GM12878 (cell line): ENCODE data around the gene SBF2. TPM values are rescaled to one million over a fixed set of nuclear protein-coding genes. Genes with fewer than 3 reads are reported as not detected.
"Not testable (repeated sequence)": the region's sequence is repeated elsewhere in the genome, so short reads cannot be mapped to it uniquely, and the experiment has no call there.

Experiments used
- ATAC-seq: fragments of 200-7000 bp; cut with Tn5 transposase; 3 replicates; pipeline ENCODE4 v1.9.1; 2020; ENCODE audit warnings: mild to moderate bottlenecking, moderate library complexity
- BruUV-seq: library from RNA; stranded (reverse); fragments of 400-500 nt; replicated peaks from 2 replicates; lab custom pipeline; 2021; lab: Mats Ljungman, UMichigan
- CTCF ChIA-PET: fragments of 300-600 bp; sonication (Branson Sonifier 250); formaldehyde crosslinking; extraction: SDS; loops from one replicate; lab custom pipeline; 2021; ENCODE audit warnings: inconsistent platforms; lab: Yijun Ruan, JAX
- POLR2A ChIA-PET: fragments of 350-600 bp; formaldehyde crosslinking; extraction: SDS; loops from one replicate; lab custom pipeline; 2021; ENCODE audit warnings: inconsistent platforms; lab: Charles Lee
- RAD21 ChIA-PET: fragments of 300-600 bp; sonication (Branson Sonifier 250); formaldehyde crosslinking; loops from one replicate; lab custom pipeline; 2023; ENCODE audit warnings: antibody characterized with exemption; ENCODE audit not compliant: unreplicated experiment; lab: Charles Lee
- SMC1A ChIA-PET: fragments of 300-600 bp; sonication (Branson Sonifier 250); formaldehyde crosslinking; loops from one replicate; lab custom pipeline; 2023; ENCODE audit not compliant: unreplicated experiment, uncharacterized antibody; lab: Charles Lee
- DNase-seq: peaks from one replicate; pipeline ENCODE4 v3.0.0-alpha.2; 2011; ENCODE audit warnings: low read depth, low spot score
- FAIRE-seq: peaks from 3 replicates; lab custom pipeline; 2011; peaks lifted over from hg19 to GRCh38; lab: Jason Lieb, UNC
- H2AFZ ChIP-seq: 2 replicates; pipeline ENCODE4 v1.6.0; 2011; ENCODE audit warnings: low read depth, low read length, control low read depth; ENCODE audit not compliant: control insufficient read depth
- H3K27ac ChIP-seq: 2 replicates; pipeline ENCODE4 v1.5.1; 2011; ENCODE audit warnings: control low read depth; ENCODE audit not compliant: control insufficient read depth, insufficient read depth
- H3K27me3 ChIP-seq, 2 experiments: replicated peaks in 1 of 2; 2 replicates each; pipeline versions ENCODE4 v1.6.0 to v1.6.1; 2011; ENCODE audit warnings: low read length in 1 of 2; ENCODE audit not compliant: control insufficient read depth in 2 of 2, insufficient read depth in 2 of 2
- H3K36me3 ChIP-seq, 2 experiments: 2 replicates each; pipeline ENCODE4 v1.5.1; 2011; ENCODE audit warnings: low read length in 1 of 2; ENCODE audit not compliant: control insufficient read depth in 2 of 2, insufficient read depth in 2 of 2
- H3K4me1 ChIP-seq: 2 replicates; pipeline ENCODE4 v1.6.1; 2011; ENCODE audit warnings: mild to moderate bottlenecking, low read length, moderate library complexity, mixed read lengths; ENCODE audit not compliant: control insufficient read depth, insufficient read depth
- H3K4me2 ChIP-seq: 2 replicates; pipeline ENCODE4 v1.6.0; 2011; ENCODE audit warnings: control low read depth; ENCODE audit not compliant: control insufficient read depth, insufficient read depth
- H3K4me3 ChIP-seq: fragments of 200-600 bp; sonication (generic); 2 replicates; pipeline ENCODE4 v1.5.1; 2016
- H3K79me2 ChIP-seq: 2 replicates; pipeline ENCODE4 v1.6.0; 2011; ENCODE audit warnings: low read length; ENCODE audit not compliant: control insufficient read depth, insufficient read depth
- H3K9ac ChIP-seq: 2 replicates; pipeline ENCODE4 v1.8.0; 2011; ENCODE audit warnings: low read length, control low read depth, mixed read lengths; ENCODE audit not compliant: control insufficient read depth, insufficient read depth
- H3K9me3 ChIP-seq: replicated peaks from 3 replicates; pipeline ENCODE4 v1.5.1; 2011; ENCODE audit warnings: mild to moderate bottlenecking, low read length; ENCODE audit not compliant: control insufficient read depth, insufficient read depth
- H4K20me1 ChIP-seq: 2 replicates; pipeline ENCODE4 v1.6.0; 2011; ENCODE audit not compliant: control insufficient read depth, insufficient read depth
- CHD2 ChIP-seq: IDR thresholded peaks from 2 replicates; pipeline ENCODE4 v1.6.1; 2011; ENCODE audit warnings: low read depth, low read length, improper control_type of control experiment, borderline replicate concordance
- NFXL1 ChIP-seq: fragments of 450-650 bp; IDR thresholded peaks from 2 replicates; pipeline ENCODE4 v1.6.1; 2017; ENCODE audit warnings: antibody characterized with exemption, mild to moderate bottlenecking, borderline replicate concordance
- WGBS: methylation state at CpG from one replicate; pipeline ENCODE4 v1.1.6; 2016; ENCODE audit warnings: low lambda C conversion rate; ENCODE audit not compliant: insufficient replicate concordance, insufficient coverage; ENCODE audit errors: missing lambda C conversion rate; 5-methylcytosine and 5-hydroxymethylcytosine counted together
- in situ Hi-C: fragments of 300-500 bp; cut with MboI; formaldehyde crosslinking; loops from 9 replicates; pipeline ENCODE4 v1.14.3; 2018; ENCODE audit warnings: mixed read lengths
- intact Hi-C: fragments of 100-400 bp; cut with micrococcal nuclease; formaldehyde crosslinking; loops from one replicate; pipeline ENCODE4 v1.14.2; 2022; ENCODE audit not compliant: unreplicated experiment
- polyA plus RNA-seq, 11 experiments: library from polyadenylated mRNA; depleted of rRNA in 4 of 11; unstranded in 6 of 11; stranded (reverse) in 5 of 11; fragments of >200 nt; fragmentation: Nextera tagmentation in 4 of 11; fragmentation: Illumina TruSeq in 1 of 11; extraction: Ambion mirVana in 4 of 11; extraction: Trizol in 1 of 11; gene quantifications; 1 replicate in 1 of 11; 2 replicates in 10 of 11; pipeline versions ENCODE4 v1.2.1 to v1.2.3, GENCODE V29; 2011 to 2016; ENCODE audit warnings: inconsistent platforms in 2 of 11, missing spikeins in 2 of 11, low read depth in 1 of 11
- total RNA-seq, 4 experiments: library from RNA; depleted of rRNA in 3 of 4; stranded (reverse); fragments of >200 nt in 3 of 4; fragmentation: Illumina TruSeq in 1 of 4; extraction: Trizol in 1 of 4; gene quantifications; 2 replicates each; pipeline versions ENCODE4 v1.2.1 to v1.2.3, GENCODE V29; 2013 to 2021
- TF ChIP-seq, protein P1 (sequence below): fragments of 450-650 bp; IDR thresholded peaks from 2 replicates; pipeline ENCODE4 v1.6.1; 2017; ENCODE audit warnings: mild to moderate bottlenecking, low read depth, inconsistent platforms; ENCODE audit not compliant: poor library complexity, severe bottlenecking

SBF2 gene
- total and polyA plus RNA-seq, 10 of the 15 experiments (the other 5 are each of a cell fraction or from before 2014, with no cell fraction given), result 0.24 to 2.3 (median 1.1) TPM

DNA sequence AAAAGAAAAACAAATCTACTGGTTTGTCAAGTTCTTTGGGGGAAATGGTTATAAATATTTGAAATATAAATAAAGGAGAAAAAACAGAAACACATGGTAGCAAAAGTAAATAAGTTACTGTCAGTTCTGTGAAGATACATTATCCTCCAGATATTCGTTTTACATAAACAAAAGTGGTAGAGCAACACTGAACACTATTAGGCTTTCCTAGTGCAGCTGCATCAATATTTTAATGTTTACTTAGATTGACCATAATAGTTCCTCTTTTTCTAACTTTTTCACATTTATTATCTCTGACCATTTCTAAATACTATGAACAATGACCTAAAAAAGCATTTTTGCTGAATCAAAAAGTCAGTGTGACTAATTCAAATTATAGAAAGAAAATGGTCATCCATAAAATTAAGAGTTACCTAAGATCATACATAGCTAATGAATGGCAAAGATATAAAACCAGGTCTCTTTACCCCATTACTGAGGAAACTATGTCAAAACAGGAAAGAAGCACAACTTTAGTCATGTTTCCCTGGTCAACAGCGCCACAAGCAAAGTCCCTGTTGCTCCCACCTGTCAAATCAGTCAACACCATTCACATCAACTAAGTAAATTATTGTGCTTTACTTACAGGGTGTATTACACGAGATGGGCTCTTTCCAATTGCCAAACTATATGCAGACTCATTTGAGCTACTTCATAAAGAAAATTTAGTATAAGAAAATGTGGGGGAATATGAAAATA, 38.5 kb downstream of the SBF2 start:
- H3K9me3 ChIP-seq, result no peaks in the 10 kb centered on the region
- BruUV-seq, result no TSS peak
- CTCF ChIA-PET, result interaction anchor here (0.5 to 1.5 kb wide), 3 partner anchors 23 to 52 kb away, joined by 3 to 4 read pairs (median 4); no protein-coding TSS in a partner anchor
- in situ Hi-C loops, result no loop called here
- no peaks in the 10 kb centered on the region for H3K27me3 ChIP-seq
- POLR2A ChIA-PET, result no interaction called here
- no peaks in the 10 kb centered on the region for H3K79me2 ChIP-seq
- FAIRE-seq, result no peak
- no peaks in the 10 kb centered on the region for H4K20me1 ChIP-seq
- H3K9ac ChIP-seq, result no peak overlapping the region
- no peak for ATAC-seq
- H3K4me3 ChIP-seq, result no peak overlapping the region
- 24% methylated on average over 3 of the region's 3 CpGs for WGBS
- TF ChIP-seq, protein P1, sequence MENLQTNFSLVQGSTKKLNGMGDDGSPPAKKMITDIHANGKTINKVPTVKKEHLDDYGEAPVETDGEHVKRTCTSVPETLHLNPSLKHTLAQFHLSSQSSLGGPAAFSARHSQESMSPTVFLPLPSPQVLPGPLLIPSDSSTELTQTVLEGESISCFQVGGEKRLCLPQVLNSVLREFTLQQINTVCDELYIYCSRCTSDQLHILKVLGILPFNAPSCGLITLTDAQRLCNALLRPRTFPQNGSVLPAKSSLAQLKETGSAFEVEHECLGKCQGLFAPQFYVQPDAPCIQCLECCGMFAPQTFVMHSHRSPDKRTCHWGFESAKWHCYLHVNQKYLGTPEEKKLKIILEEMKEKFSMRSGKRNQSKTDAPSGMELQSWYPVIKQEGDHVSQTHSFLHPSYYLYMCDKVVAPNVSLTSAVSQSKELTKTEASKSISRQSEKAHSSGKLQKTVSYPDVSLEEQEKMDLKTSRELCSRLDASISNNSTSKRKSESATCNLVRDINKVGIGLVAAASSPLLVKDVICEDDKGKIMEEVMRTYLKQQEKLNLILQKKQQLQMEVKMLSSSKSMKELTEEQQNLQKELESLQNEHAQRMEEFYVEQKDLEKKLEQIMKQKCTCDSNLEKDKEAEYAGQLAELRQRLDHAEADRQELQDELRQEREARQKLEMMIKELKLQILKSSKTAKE, result no peak
- TF ChIP-seq NFXL1 (no peak), CHD2 (no peak)
- TF ChIP-seq, all 136 proteins: peak for 0
- H3K4me2 ChIP-seq, result no peak overlapping the region
- no peaks in the 10 kb centered on the region for H3K4me1 ChIP-seq
- ChIA-PET RAD21 (no interaction called here), SMC1A (interaction anchor here (1.0 to 1.1 kb wide), 2 partner anchors 11 to 14 kb away, joined by 3 to 5 read pairs; no protein-coding TSS in a partner anchor)
- intact Hi-C loops, result no loop called here
- DNase-seq, result no peak
- H3K27ac ChIP-seq, result no peak overlapping the region
- H2AFZ ChIP-seq, result no peak overlapping the region
- no peaks in the 10 kb centered on the region for H3K36me3 ChIP-seq

DNA sequence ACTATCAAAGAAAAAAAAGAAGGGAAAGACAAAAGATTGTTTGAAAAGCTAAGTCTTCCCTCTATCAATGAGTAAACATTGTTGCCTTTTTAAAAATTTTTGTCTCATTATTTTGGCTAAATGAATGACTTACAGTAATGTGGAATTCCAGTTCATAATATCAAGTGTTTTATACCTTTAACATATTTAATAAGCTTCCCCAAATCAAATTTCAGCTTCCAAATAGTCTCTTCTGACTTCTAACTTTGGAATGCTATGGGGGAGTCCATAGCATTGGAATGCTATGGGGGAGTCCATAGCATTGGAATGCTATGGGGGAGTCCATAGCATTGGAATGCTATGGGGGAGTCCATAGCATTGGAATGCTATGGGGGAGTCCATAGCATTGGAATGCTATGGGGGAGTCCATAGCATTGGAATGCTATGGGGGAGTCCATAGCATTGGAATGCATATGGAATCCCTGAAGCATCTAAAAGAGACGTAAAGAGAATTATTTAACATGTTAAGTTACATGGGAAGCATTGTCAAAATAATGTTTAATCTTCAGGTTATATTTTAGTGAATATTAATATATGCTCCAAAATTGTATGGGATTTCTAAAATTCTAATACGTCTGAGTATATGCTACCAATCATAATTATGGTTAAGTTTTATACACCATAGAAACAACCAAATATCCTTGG, 44.4 kb downstream of the SBF2 start:
- in situ Hi-C loops, SMC1A ChIA-PET, H3K4me3 ChIP-seq, H3K4me1 ChIP-seq, H3K9ac ChIP-seq, H2AFZ ChIP-seq, CTCF ChIA-PET, POLR2A ChIA-PET, H4K20me1 ChIP-seq, H3K27ac ChIP-seq, ATAC-seq, DNase-seq, intact Hi-C loops, H3K4me2 ChIP-seq, H3K36me3 ChIP-seq, H3K9me3 ChIP-seq, H3K27me3 ChIP-seq, FAIRE-seq, BruUV-seq, H3K79me2 ChIP-seq: not testable (repeated sequence)
- RAD21 ChIA-PET, result interaction anchor here (0.5 kb wide), 1 partner anchor 55 kb away, joined by 3 read pairs; the partner anchor contains the start of gene ADM
- 61% methylated on average over 2 of the region's 2 CpGs for WGBS
